ENCODE measurements around the gene PHRF1. TPM values are rescaled to one million over a fixed set of nuclear protein-coding genes. Genes with fewer than 3 reads are reported as not detected.

PHRF1 gene
- total and polyA plus RNA-seq, 2 donors (not counting 3 experiments of a cell fraction or from before 2014, with no cell fraction given), result 14.2 to 39.4 TPM

DNA sequence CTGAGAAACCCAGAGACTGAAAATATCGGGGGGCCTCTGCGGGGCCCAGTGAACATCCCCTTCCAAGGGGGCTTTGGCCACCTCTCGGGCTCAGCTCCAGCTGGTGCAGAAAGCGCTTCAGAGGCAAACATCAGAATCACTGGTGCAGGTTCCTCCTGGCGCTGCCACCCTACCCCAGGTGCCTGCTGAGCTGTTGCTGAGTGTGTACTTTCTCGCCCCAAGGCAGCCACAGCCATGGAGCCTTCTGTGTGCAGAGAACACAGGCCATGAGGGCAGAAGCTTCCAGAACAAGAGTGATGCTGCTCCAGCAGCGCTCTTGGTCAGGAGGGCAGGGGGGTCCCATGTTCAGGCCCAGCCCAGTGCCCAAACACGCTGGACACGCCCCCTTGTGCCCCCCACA lies 67.1 kb downstream of the PHRF1 start:
- Histone ChIP-seq H3K4me3 (replicated peaks in 1 of 3; ENCODE audit: insufficient read depth in 1 of 3, low read depth in 1 of 3, low read length in 3 of 3) (no peak overlapping the region), H3K27me3 (ENCODE audit: control insufficient read depth in 2 of 2, insufficient read depth in 2 of 2, low read length in 2 of 2) (peaks cover 11 to 21% of the 10 kb centered on the region in 2 experiments), H3K9me3 (replicated peaks; ENCODE audit: control insufficient read depth, insufficient read depth, low read length) (no peaks in the 10 kb centered on the region), H3K79me2 (ENCODE audit: control insufficient read depth, insufficient read depth, low read length) (no peaks in the 10 kb centered on the region), H3K9me1 (replicated peaks; ENCODE audit: control insufficient read depth, extremely low read depth, insufficient read depth, low read length) (no peaks in the 10 kb centered on the region), H3K9ac (replicated peaks; ENCODE audit: extremely low read depth, insufficient read depth, low read length) (no peak overlapping the region), H2AFZ (ENCODE audit: low read depth, low read length) (no peak overlapping the region), H3K27ac (ENCODE audit: insufficient read depth, low read depth, low read length) (no peak overlapping the region), H3K4me2 (ENCODE audit: insufficient read depth, low read length) (no peak overlapping the region), H3K4me1 (ENCODE audit: control insufficient read depth, extremely low read depth, insufficient read depth, low read length) (no peaks in the 10 kb centered on the region), H3K36me3 (ENCODE audit: control insufficient read depth in 2 of 2, extremely low read depth in 1 of 2, insufficient read depth in 2 of 2, low read length in 2 of 2) (peaks cover 0 to 12% of the 10 kb centered on the region in 2 experiments), H4K20me1 (replicated peaks; ENCODE audit: control insufficient read depth, extremely low read depth, insufficient read depth, low read length) (no peaks in the 10 kb centered on the region)
- CTCF ChIA-PET, result no interaction called here
- POLR2A ChIA-PET, result no interaction called here
- DNase-seq (ENCODE audit: low read depth, low spot score) (no peak), FAIRE-seq (no peak)
- TF ChIP-seq MYC (IDR thresholded peaks at IDR 0.05; ENCODE audit: low read depth, low read length) (no peak), POLR2A (IDR thresholded peaks at IDR 0.05; ENCODE audit: low read depth, low read length) (no peak), FOS (IDR thresholded peaks at IDR 0.05; ENCODE audit: borderline replicate concordance, insufficient read depth, low read length) (no peak), MAX (IDR thresholded peaks at IDR 0.05; ENCODE audit: insufficient read depth, insufficient read length) (no peak), GATA2 (IDR thresholded peaks at IDR 0.05; ENCODE audit: insufficient read depth, insufficient read length, low read depth, low read length) (no peak), JUN (IDR thresholded peaks at IDR 0.05; ENCODE audit: borderline replicate concordance, insufficient read depth, insufficient read length, low read depth) (no peak), POLR2AphosphoS5 (IDR thresholded peaks at IDR 0.05; ENCODE audit: insufficient read depth, low read depth, low read length) (no peak), EZH2 (IDR thresholded peaks at IDR 0.05; ENCODE audit: borderline replicate concordance, low read depth, low read length, severe bottlenecking) (no peak)
- TF ChIP-seq, protein P1, sequence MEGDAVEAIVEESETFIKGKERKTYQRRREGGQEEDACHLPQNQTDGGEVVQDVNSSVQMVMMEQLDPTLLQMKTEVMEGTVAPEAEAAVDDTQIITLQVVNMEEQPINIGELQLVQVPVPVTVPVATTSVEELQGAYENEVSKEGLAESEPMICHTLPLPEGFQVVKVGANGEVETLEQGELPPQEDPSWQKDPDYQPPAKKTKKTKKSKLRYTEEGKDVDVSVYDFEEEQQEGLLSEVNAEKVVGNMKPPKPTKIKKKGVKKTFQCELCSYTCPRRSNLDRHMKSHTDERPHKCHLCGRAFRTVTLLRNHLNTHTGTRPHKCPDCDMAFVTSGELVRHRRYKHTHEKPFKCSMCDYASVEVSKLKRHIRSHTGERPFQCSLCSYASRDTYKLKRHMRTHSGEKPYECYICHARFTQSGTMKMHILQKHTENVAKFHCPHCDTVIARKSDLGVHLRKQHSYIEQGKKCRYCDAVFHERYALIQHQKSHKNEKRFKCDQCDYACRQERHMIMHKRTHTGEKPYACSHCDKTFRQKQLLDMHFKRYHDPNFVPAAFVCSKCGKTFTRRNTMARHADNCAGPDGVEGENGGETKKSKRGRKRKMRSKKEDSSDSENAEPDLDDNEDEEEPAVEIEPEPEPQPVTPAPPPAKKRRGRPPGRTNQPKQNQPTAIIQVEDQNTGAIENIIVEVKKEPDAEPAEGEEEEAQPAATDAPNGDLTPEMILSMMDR (IDR thresholded peaks at IDR 0.05; ENCODE audit: extremely low read depth in 1 of 2, insufficient read depth in 1 of 2, low read depth in 1 of 2, low read length in 2 of 2), result no peak
- no TSS peak for BruUV-seq (replicated peaks)
- dilution Hi-C loops (cut with MboI; ENCODE audit: extremely low pct_ligation_motif_present, low sequenced_read_pairs) (no loop called here), intact Hi-C loops (cut with micrococcal nuclease) (no loop called here)
